ENCODE results near the gene NSUN2.

NSUN2 gene

GRCh38 chr5:6644794-6645241 lies 12.0 kb upstream of the NSUN2 start:
- no peak for DNase-seq (ENCODE audit: low spot score)

GRCh38 chr5:6642655-6643054 lies 9.8 kb upstream of the NSUN2 start:
- DNase-seq (ENCODE audit: low spot score): no peak

- no peak for DNase-seq (ENCODE audit: low spot score)
These were observed 5.4 kb upstream of the NSUN2 start for GRCh38 chr5:6638236-6638635.

- DNase-seq (ENCODE audit: low spot score): no peak
These were observed 4.7 kb upstream of the NSUN2 start for GRCh38 chr5:6637590-6637989.

- no peak for DNase-seq (ENCODE audit: low spot score)
These were observed 4.2 kb upstream of the NSUN2 start for GRCh38 chr5:6637022-6637421.

- DNase-seq (ENCODE audit: low spot score): no peak
These were observed 3.4 kb upstream of the NSUN2 start for GRCh38 chr5:6636293-6636692.

- no peak for DNase-seq (ENCODE audit: low spot score)
These were observed 2.1 kb upstream of the NSUN2 start for GRCh38 chr5:6634788-6635430.

- no peak for DNase-seq (ENCODE audit: low spot score)
These were observed 1.5 kb upstream of the NSUN2 start for GRCh38 chr5:6634306-6634705.

GRCh38 chr5:6633469-6634245 lies 813 bp upstream of the NSUN2 start:
- DNase-seq (ENCODE audit: low spot score): no peak

- DNase-seq (ENCODE audit: low spot score): peak; percentile 39
These were observed 438 bp downstream of the NSUN2 start for GRCh38 chr5:6632324-6632887.

GRCh38 chr5:6631441-6631840 lies 1.4 kb downstream of the NSUN2 start:
- DNase-seq (ENCODE audit: low spot score): no peak

GRCh38 chr5:6626508-6626907 lies 6.3 kb downstream of the NSUN2 start:
- DNase-seq (ENCODE audit: low spot score): no peak

GRCh38 chr5:6623941-6624340 lies 8.9 kb downstream of the NSUN2 start:
- DNase-seq (ENCODE audit: low spot score): no peak

GRCh38 chr5:6623228-6623627 lies 9.6 kb downstream of the NSUN2 start:
- no peak for DNase-seq (ENCODE audit: low spot score)

GRCh38 chr5:6616632-6617031 lies 16.2 kb downstream of the NSUN2 start:
- no peak for DNase-seq (ENCODE audit: low spot score)

GRCh38 chr5:6615034-6615815 lies 17.6 kb downstream of the NSUN2 start:
- no peak for DNase-seq (ENCODE audit: low spot score)

- no peak for DNase-seq (ENCODE audit: low spot score)
These were observed 21.2 kb downstream of the NSUN2 start for GRCh38 chr5:6611334-6612256.

- DNase-seq (ENCODE audit: low spot score): no peak
These were observed 24.8 kb downstream of the NSUN2 start for GRCh38 chr5:6608016-6608415.

- no peak for DNase-seq (ENCODE audit: low spot score)
These were observed 25.3 kb downstream of the NSUN2 start for GRCh38 chr5:6607559-6607936.

- no peak for DNase-seq (ENCODE audit: low spot score)
These were observed 25.8 kb downstream of the NSUN2 start for GRCh38 chr5:6606884-6607558.

GRCh38 chr5:6604946-6605345 lies 27.9 kb downstream of the NSUN2 start:
- DNase-seq (ENCODE audit: low spot score): no peak
